ENCODE measurements around the gene HSDL1.

DNA sequence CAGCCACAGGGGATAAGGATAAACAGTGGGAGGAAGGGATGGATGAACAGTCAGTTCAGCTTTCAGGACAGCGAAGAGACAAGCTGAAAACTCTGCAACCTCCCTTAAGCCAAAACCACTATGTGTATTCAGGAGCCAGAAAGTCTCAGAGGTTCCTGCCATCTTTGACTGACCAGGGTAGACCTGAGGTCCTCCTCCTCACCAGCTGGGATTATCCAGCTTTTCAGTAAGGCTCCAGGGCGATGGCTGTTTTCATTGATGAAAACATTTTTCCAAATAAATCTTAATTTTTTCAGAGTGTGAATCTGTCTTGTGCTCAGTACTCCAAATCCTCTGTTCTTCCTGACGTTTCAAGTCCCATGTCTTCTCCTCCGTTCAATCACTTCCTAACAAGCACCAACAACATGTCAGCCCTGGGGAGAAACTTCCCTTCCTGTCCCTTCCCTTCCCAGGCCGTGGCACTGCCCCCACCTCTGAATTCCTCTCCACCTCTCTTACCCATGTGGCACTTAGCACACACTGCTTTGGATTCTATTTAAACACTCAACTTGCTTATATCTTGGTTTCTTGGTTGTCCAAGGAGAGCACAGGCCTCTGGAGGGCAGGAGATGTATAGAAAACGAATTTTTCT lies 5.2 kb downstream of the HSDL1 start:
- TF ChIP-seq POLR2AphosphoS5 (IDR thresholded peaks at IDR 0.05; ENCODE audit: low read depth, low read length), result no peak
- TF ChIP-seq POLR2A (IDR thresholded peaks at IDR 0.05; ENCODE audit: low read depth, low read length), result no peak
- no peak for TF ChIP-seq TAF1 (IDR thresholded peaks at IDR 0.05; ENCODE audit: borderline replicate concordance, low read depth, low read length)
